ENCODE results near the gene KIRREL3. TPM values are rescaled to one million over a fixed set of nuclear protein-coding genes. Genes with fewer than 3 reads are reported as not detected.

The KIRREL3 gene
- total and polyA plus RNA-seq, 2 of the 4 experiments (the other 2 are of a cell fraction), result 10.9 to 15.9 TPM

DNA sequence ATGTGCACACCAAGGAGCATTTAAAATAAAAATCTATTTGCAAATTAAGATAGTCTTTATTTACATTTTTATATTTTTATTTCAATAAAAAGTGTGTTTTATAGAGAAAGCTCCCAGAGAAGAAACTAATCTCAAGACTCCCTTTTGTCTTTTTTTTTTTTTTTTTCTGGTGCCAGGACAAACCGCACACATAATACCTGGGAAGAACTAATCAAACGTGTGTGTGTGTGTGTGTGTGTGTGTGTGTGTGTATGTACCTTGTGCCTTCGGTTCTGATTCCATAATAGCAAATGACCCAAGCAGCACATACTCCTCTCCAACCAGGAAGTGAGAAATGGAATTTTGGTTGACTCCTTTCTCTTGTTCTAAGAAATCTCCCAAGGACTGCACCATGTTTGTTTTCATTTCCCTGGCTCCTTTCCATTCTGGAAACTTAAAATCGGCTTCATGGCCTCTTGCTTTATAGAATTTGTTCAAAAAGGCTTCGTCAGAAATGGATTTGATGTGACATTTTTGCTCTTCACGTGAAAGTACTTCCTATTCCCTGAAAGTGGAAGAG is 579.8 kb downstream of the KIRREL3 start:
- no peak overlapping the region for H3K4ac ChIP-seq (ENCODE audit: low read depth, low read length)
- TF ChIP-seq, protein P1, sequence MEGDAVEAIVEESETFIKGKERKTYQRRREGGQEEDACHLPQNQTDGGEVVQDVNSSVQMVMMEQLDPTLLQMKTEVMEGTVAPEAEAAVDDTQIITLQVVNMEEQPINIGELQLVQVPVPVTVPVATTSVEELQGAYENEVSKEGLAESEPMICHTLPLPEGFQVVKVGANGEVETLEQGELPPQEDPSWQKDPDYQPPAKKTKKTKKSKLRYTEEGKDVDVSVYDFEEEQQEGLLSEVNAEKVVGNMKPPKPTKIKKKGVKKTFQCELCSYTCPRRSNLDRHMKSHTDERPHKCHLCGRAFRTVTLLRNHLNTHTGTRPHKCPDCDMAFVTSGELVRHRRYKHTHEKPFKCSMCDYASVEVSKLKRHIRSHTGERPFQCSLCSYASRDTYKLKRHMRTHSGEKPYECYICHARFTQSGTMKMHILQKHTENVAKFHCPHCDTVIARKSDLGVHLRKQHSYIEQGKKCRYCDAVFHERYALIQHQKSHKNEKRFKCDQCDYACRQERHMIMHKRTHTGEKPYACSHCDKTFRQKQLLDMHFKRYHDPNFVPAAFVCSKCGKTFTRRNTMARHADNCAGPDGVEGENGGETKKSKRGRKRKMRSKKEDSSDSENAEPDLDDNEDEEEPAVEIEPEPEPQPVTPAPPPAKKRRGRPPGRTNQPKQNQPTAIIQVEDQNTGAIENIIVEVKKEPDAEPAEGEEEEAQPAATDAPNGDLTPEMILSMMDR (conservative IDR thresholded peaks at IDR 0.05; ENCODE audit: low read depth, low read length), result no peak
- TF ChIP-seq MXI1 (IDR thresholded peaks at IDR 0.05; ENCODE audit: borderline replicate concordance, low read depth, low read length) (no peak), CHD1 (IDR thresholded peaks at IDR 0.05; ENCODE audit: low read depth, low read length) (no peak), SMC3 (IDR thresholded peaks at IDR 0.05; ENCODE audit: low read depth, low read length) (no peak), RCOR1 (IDR thresholded peaks at IDR 0.05; ENCODE audit: insufficient replicate concordance, low read length) (no peak), BHLHE40 (IDR thresholded peaks at IDR 0.05; ENCODE audit: low read depth, low read length) (no peak), RAD21 (IDR thresholded peaks at IDR 0.05; ENCODE audit: low read length) (no peak), USF2 (IDR thresholded peaks at IDR 0.05; ENCODE audit: low read depth, low read length) (no peak), NFE2L2 (IDR thresholded peaks at IDR 0.05; ENCODE audit: low read depth, low read length) (no peak), CEBPB (IDR thresholded peaks at IDR 0.05; ENCODE audit: low read depth, low read length) (no peak), RFX5 (IDR thresholded peaks at IDR 0.05; ENCODE audit: low read depth, low read length) (no peak), MAZ (IDR thresholded peaks at IDR 0.05; ENCODE audit: borderline replicate concordance, low read depth, low read length) (no peak), FOS (IDR thresholded peaks at IDR 0.05; ENCODE audit: low read depth, low read length) (no peak), POLR2A (IDR thresholded peaks at IDR 0.05; ENCODE audit: low read depth, low read length) (no peak), MAFK (IDR thresholded peaks at IDR 0.05; ENCODE audit: low read depth, low read length) (no peak)
- TF ChIP-seq, protein P2, sequence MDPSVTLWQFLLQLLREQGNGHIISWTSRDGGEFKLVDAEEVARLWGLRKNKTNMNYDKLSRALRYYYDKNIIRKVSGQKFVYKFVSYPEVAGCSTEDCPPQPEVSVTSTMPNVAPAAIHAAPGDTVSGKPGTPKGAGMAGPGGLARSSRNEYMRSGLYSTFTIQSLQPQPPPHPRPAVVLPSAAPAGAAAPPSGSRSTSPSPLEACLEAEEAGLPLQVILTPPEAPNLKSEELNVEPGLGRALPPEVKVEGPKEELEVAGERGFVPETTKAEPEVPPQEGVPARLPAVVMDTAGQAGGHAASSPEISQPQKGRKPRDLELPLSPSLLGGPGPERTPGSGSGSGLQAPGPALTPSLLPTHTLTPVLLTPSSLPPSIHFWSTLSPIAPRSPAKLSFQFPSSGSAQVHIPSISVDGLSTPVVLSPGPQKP (IDR thresholded peaks at IDR 0.05; ENCODE audit: borderline replicate concordance, low read depth, low read length), result no peak
- H3K23ac ChIP-seq (ENCODE audit: low read depth, low read length), result no peak overlapping the region
- no peak overlapping the region for H4K91ac ChIP-seq (ENCODE audit: insufficient read depth, low read depth, low read length)
- H2AK9ac ChIP-seq (replicated peaks; ENCODE audit: low read depth, low read length, poor library complexity), result no peak overlapping the region
- H4K20me1 ChIP-seq (ENCODE audit: insufficient read depth, low read length), result no peaks in the 10 kb centered on the region
- H3K9me3 ChIP-seq (ENCODE audit: control insufficient read depth, insufficient read depth, low read length), result no peaks in the 10 kb centered on the region
- CTCF ChIA-PET, result no interaction called here
- H2AFZ ChIP-seq (replicated peaks; ENCODE audit: low read length, poor library complexity), result no peak overlapping the region
- ATAC-seq (ENCODE audit: low read depth) (no peak), DNase-seq (no peak)
- no peak overlapping the region for H3K9ac ChIP-seq (ENCODE audit: low read depth, low read length)
- dilution Hi-C loops (cut with HindIII; ENCODE audit: low sequenced_read_pairs, unreplicated experiment) (no loop called here), intact Hi-C loops (cut with micrococcal nuclease) (loop anchor here (2.0 kb wide), 1 partner anchor 102 kb away; no protein-coding TSS in a partner anchor), in situ Hi-C loops (cut with MboI; ENCODE audit: low sequenced_read_pairs) (no loop called here)
- peaks cover 0 to 5% of the 10 kb centered on the region in 2 experiments; a peak in 1 of 4 replicates for H3K79me1 ChIP-seq (ENCODE audit: low read depth in 1 of 2, low read length in 2 of 2)
- H3K14ac ChIP-seq (replicated peaks; ENCODE audit: low read depth, low read length), result no peak overlapping the region
- H4K5ac ChIP-seq (ENCODE audit: low read depth, low read length), result no peak overlapping the region
- WGBS, 2 experiments (ENCODE audit: extremely low coverage in 2 of 2, insufficient read length in 1 of 2), result 65% methylated on average over 2 of the region's 6 CpGs; no CpG with 5 or more reads in 1 of the 2 experiments
- H4K8ac ChIP-seq (ENCODE audit: low read depth in 2 of 2, low read length in 2 of 2), result no peak overlapping the region; a peak in 1 of 4 replicates
- no peak overlapping the region for H2AK5ac ChIP-seq (ENCODE audit: low read depth, low read length)
- peaks cover 15% of the 10 kb centered on the region for H3K9me1 ChIP-seq (ENCODE audit: insufficient read depth, low read length)
- no peak overlapping the region for H3K56ac ChIP-seq (ENCODE audit: extremely low read depth, insufficient read depth, low read length)
- no peaks in the 10 kb centered on the region for H3K27me3 ChIP-seq (ENCODE audit: control insufficient read depth, insufficient read depth, low read length)
- no peak overlapping the region for H2BK15ac ChIP-seq (ENCODE audit: low read depth, low read length)
- no peak overlapping the region for H3K4me2 ChIP-seq (ENCODE audit: low read depth, low read length)
- no peak overlapping the region for H2BK20ac ChIP-seq (ENCODE audit: low read depth, low read length)
- POLR2A ChIA-PET (ENCODE audit: unreplicated experiment), result no interaction called here
- no peak overlapping the region for H3K18ac ChIP-seq (ENCODE audit: low read depth, low read length)
- no peak overlapping the region for H3K27ac ChIP-seq (ENCODE audit: insufficient read depth, low read length)
- H2BK5ac ChIP-seq (ENCODE audit: low read depth, low read length, poor library complexity, severe bottlenecking), result no peak overlapping the region
- H3K36me3 ChIP-seq (ENCODE audit: control insufficient read depth, insufficient read depth, low read length), result peaks cover 1% of the 10 kb centered on the region; the same call in 1 of the 2 replicates
- peaks cover 20% of the 10 kb centered on the region for H3K4me1 ChIP-seq (ENCODE audit: control insufficient read depth, insufficient read depth, low read length)
- no peak overlapping the region for H3K4me3 ChIP-seq (ENCODE audit: insufficient read depth, low read depth, low read length)
- no peak overlapping the region for H2BK120ac ChIP-seq (ENCODE audit: low read depth, low read length)
- no TSS peak for BruUV-seq (replicated peaks)

Data from IMR-90 (cell line).